HG03097 (cell line): ENCODE measurements around the gene TTR.
A peak's percentile ranks its signal among the peaks of the same experiment; 100 is the strongest.

ENCODE experiments used
- ATAC-seq: cut with Tn5 transposase; IDR thresholded peaks from one replicate; pipeline ENCODE4 v1.9.1; 2021; ENCODE audit not compliant: unreplicated experiment, low FRiP score

Gene TTR

DNA sequence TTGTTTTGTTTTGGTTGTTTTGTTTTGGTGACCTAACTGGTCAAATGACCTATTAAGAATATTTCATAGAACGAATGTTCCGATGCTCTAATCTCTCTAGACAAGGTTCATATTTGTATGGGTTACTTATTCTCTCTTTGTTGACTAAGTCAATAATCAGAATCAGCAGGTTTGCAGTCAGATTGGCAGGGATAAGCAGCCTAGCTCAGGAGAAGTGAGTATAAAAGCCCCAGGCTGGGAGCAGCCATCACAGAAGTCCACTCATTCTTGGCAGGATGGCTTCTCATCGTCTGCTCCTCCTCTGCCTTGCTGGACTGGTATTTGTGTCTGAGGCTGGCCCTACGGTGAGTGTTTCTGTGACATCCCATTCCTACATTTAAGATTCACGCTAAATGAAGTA lies at the start of gene TTR:
TSS of gene TTR (plus strand) at position 250 of the 400 bp plus-strand sequence. CDS start at position 276, 26 bp downstream.
- no peak for ATAC-seq

DNA sequence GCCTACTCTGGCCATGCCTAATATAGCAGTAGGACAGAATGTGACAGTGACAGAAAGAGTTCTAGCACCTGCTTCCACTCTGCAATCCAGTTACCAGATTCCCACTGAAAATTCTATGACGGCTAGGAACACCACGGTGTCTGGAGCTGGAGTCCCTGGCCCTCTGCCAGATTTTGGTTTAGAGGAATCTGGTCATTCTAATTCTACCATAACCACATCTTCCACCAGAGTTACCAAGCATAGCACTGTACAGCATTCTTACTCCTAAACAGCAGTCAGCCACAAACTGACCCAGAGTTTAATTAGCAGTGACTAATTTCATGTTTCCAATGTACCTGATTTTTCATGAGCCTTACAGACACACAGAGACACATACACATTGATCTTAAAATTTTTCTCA lies 45.2 kb upstream of the TTR start:
- no peak for ATAC-seq

DNA sequence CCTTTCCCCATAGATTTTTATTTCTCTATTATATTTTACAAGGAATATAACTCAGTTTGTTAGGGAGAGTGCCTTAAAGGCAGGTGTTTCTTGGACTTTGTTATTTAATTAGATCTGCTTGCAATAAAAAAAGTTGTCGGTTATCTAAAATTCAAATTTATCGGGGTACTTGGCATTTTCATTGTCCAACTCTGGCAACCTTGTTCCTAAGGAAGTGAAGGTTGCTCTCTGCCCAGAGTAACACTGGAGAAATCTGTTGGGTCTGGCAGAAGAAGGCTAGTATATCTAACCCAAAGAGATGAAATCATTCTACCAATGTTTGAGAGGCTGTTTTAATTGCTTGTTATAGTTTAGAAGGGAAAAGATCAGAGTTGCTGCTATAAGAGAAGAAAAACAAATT lies 42.8 kb upstream of the TTR start:
- ATAC-seq: no peak

DNA sequence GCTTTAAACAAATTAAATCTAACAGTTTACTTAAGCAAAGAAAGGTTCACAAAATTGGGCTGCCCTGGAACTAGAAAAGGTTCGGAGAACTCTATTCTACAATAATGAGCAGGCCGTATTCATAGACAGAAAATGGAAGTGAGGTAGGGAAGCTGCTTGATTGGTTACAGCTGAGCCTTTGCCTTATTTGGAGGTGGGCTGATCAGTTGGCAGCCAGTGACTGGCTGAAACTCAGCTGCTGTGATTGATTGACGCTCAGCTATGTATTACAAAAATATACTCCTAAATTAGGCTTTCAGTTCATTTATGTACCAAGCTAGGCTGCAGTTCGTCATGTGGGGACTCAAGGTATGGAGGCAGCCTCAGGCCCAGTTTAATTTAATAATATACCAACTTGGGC lies 42.3 kb upstream of the TTR start:
- no peak for ATAC-seq

DNA sequence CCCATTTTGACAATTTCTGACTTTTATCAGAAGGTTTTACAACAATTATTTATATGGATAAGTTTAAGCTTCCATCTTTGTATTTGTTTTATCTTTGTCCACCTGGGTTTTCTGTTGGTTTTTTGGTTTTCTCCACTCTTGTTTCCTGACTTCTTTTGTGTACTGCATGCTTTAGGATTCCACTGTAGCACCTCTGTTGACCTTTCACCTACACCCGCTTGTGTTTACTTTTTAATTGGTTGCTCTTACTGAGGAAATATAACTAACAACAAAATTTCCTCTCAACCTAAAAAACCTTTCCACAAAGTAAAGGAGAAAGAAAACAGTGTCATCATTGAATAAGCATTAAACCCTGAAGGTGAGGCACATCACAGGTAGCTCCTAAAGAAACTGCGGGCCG lies 39.8 kb upstream of the TTR start:
- no peak for ATAC-seq

DNA sequence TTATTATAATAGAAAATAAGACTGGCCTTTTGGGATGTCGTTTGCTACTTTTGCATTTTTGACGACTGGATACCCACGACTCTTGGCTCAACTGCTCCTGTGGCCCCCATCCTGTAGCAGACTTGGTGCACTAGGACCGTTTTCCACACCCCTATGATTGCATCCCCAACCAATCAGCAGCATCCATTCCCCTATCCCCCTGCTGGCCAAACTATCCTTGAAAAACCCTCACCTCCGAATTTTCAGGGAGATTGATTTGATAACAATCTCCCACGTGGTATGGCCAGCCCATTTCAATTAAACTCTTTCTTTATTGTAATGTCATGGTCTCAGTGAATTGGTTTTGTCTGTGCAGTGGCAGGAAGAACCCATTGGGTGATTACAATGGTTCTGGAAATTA lies 37.9 kb upstream of the TTR start:
- ATAC-seq: no peak

DNA sequence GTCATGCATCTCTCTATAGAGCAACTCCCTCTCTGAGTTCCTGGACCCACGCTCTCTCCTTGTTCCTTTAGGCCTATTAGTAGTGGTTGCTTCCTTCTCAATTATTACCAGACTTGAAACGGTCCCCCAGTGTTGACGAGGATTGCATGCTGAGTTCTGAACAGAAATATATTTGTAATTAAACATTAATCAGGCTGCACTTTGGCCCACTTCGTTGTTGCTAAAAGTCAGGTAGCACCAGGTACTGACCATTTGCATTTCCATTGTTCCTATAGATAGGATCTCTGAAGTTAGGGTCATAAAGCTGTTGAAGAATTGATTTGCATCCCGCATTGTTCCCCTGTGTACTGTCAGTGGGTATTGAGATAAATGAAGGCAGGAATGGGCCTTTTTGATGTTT lies 36.9 kb upstream of the TTR start:
- ATAC-seq: no peak

DNA sequence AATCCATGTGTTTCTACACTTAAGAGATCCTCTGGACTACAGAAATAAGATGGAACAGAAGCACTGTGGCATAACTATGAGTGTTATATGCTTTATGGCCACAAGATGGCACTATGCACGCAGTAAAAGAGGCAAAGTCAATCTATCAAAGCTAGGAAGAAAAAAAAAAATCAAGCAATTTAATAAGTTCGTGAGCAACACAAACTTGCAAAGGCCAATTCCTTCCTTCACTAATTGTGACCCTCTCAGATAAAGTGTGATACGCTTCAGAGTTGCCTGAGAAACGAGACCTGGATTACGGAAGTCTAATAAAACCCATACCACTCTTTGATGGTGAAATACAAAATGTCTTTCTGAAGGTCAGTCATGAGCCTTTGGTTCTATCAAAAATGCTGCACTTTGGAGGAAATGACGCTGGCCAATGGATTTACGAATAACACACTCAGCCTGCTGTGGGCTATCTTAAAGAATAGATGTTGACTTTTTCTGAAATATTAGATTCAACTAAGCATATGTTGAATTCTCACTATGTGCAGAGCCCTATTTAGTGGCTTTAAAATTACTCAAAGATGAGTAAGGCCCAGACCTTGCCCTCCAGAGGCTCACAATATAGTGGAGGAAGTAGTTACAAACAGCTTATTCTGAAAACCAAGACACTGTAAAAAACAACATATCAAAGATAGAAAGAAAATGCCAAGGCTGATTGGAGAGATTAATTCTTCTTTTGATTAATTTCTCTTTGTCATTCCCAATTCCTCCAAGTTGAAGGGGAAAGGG lies 35.5 kb upstream of the TTR start:
- peak; percentile 66 for ATAC-seq

DNA sequence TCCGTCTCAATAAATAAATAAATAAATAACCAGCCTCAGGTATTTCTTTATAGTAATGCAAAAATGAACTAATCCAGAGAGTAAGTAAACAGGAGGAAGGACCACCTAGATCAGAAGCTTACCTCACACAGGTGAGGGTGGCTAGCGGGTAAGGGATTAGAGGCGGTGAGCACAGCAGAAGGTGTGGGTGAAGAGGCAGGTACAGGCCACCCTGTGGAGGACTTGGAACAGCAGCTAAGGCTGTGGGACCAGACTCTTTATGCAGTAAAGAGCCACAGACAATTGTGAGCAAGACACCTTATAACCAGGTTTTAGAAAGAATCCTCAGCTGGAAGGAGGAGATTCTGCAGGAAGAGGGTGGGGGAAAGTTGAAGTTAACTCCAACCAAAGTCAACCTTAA lies 34.2 kb upstream of the TTR start:
- no peak for ATAC-seq

DNA sequence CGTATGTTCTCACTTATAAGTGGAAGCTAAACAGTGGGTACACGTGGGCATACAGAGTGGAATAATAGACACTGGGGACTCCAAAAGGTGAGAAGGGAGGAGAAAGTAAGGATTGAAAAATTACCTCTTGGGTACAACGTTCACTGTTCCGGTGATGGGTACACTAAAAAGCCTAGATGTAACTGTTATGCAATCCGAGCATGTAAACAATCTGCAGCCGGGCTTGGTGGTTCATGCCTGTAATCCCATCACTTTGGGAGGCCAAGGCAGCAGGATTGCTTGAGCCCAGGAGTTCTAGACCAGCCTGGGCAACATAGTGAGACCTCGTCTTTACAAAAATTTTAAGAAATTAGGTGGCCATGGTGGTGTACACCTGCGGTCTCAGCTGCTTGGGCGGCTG lies 33.1 kb upstream of the TTR start:
- ATAC-seq: no peak

DNA sequence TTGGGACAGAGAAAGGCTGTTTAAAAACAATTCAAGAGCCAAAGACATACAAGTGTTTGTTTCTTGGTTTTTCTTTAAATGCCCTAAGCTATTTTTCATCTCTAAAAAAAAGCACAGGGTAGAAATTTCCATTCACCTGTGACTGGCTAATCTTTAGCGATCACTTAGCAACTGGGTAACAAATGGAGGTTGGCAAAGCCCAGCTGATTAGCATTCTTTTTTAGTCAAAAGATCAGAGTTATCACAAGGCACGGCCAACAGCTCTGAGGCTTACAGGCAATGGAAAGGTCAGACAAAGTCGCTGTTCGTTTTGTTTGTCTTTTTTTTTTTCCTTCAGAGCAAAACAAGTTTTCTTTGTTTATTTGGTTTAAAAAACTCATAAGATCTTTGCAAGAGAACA lies 29.0 kb upstream of the TTR start:
- ATAC-seq: no peak

DNA sequence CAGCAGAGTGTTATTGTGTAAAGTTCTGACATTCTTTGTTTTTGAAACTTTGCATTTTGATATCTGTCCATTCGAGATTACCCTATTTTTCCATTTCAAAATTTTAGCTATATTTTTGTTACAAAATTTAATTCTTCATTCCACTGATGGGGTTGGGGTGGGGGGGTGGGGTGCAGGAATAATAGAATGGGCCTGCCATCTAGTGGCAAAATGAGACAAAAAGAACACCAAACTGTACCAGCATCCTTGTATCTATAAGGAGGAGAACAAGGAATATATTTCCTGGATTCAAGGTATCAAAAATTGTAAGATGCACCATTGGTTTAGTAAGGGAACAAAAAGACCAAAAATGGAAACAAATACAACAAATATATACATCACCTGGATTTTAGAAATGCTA lies 27.9 kb upstream of the TTR start:
- ATAC-seq: no peak

DNA sequence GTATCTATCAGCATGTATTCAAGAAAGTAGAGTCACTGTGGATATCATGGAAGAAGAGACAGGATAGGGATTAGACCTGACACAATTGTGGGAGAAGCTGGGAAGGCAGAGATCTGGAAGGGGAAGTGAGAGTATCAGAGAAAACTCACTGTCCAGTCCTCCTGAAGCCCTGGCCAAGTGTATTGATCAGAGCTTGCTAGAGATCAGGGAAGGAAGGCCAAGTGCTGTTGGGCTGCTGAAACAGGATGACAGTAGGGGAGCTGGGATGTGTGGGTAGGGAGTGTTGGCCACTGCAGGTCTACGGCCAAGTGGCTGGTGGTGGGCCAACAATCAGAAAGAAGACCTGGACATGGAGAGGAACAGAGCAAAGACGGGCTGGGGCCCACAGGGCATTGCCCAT lies 26.3 kb upstream of the TTR start:
- no peak for ATAC-seq

DNA sequence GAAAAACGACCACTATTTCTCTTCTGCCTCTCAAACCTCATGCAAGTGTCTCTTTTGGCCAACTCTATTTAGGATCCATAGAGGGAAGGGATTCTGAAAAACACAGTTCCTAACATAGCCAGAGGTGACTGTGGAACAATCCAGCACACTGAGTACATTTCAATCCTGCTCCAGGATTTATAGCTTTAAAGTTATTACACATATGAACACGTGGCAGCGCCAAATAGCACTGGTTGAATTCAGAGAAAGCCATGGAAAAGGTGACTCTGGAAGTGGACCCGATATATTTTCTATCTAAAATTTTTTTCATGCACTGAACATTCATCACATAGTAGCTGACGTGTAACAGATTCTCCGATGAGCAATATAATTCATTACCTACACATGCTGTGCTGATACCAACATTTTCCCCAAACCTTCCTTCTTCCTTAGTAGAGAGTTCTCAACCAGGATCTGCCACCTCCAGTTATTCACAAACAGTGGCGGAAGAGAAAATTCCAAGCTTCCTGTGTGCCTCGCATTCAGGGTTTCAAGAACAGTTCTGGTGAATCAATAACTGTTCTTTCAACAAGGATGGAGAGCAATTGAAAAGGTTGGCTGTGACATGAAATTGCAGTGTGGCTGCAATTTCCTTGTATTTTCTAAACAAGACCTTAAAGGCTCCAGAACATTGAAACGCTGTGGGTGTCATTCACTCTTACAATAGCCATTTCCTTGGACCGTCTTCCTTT lies 25.7 kb upstream of the TTR start:
- ATAC-seq: no peak

DNA sequence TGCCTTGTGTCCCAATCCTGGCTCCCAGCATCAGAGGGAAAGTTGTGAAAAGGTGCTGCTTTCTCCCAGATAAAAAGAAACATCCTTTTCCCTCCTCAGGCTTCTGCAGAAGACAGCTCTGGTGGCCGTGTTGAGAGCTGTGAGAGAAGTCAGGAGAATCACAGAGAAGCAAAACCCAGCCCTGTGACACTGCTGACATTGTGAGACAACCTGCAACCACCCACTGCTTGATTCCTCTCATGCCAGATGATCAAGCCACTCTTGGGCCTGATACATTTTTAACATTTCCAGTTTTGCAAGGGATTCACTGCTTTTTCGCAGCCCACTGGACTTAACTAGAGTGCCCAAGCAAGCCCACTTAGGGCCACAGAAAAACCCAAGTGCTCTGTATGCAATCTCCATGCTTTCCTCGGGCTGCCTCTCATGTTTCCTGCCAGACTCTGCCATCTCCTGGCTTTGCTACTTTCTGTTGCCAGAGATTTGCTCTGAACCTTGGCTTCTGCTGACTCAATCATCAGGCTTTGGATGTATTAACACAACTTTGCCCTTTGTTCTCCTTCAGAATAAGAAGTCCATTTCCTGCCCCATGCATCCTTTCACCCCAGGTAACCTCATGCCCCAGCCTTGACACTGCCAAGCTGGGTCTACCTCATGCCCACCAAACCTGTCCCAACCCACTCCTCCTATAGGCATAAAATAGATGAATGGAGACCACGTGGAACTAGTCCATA lies 24.9 kb upstream of the TTR start:
- ATAC-seq: no peak

DNA sequence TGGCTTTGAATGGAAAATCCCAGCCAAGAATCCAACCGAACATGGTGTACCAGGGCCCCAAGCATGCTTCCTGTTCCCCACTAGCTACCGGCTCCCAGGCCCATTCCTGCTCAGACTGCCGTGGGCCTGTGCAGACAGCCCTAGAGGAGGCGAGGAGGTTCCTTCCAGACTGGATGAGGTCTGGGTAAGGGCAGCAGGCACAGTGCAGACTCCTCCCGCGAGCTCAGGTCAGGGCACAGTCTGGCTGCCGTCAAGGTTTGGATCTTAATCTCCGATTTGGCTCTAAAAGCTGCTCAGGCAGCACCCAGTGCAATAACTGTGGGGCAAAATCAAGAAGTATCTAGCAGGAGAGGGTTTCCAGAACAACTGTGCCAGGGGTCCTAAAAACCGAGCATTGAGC lies 19.3 kb upstream of the TTR start:
- no peak for ATAC-seq

DNA sequence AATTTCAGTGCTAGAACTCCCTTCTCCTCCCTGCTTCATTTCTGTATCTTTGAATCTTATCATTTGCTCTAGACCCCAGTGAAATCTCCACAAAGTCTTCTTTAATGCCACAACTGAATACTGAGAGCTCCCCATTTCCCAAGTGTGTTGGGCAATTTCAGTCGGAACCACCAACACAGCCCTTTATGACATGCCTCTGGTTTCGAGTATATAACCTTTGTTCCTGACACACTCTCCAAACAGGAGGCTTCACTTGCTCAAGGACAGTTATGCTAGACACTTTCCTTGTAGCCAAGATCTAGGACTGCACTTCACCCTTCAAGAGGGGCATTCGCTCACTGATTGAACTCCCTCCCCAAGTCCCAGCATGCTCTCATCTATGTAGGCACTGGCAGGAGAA lies 18.6 kb upstream of the TTR start:
- ATAC-seq: no peak

DNA sequence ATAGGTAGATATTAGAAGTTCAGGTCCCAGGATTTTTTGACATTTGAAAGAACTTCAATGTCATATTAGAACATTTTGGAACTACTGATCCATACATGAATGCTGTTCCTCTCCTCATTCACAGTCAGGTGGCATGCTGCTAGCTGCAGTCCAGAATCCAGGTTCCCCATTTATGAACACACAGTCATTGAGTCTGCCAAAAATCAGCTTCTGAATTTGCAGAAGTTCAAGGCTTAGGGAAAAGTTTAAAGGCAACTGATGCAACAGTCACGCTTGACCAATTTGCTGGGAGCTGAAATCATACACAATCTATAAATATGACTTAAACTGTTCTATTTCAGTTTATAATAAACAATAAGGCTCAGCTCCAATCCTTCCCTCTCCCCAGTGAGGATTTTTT lies 17.3 kb upstream of the TTR start:
- no peak for ATAC-seq

DNA sequence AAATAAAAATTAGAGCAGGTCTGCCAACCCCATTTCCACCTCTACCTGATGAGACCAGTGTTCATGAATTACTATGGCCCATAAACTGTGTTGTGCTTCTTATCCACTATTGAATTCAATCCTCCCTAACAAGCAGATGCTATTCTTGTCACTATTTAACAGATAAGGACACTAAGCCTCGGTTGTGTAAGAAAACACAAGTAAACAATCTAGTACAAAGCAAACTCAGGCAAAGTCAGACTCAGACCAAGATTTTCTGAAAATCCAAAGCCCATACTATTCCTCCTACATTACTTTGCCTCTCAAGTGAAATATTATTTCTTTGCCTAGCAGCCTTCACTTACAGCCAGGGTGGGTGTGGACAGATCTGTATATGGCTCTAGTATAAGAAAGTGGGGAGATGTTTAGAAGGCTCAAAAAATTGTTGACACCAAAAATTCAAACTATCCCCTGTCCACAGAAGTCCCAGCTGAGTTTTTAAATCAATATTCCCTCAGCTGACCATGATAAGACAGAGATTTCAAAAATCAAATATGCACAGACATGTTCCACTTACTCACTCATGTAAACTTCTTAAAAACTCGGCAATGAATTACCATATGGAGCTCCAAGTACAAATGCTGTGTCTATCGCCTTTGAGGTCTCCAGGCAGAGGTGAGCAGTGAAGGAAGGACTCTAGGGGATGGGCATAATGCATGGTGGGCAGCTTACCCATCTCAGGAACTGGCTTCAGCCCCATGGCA lies 16.0 kb upstream of the TTR start:
- no peak for ATAC-seq

DNA sequence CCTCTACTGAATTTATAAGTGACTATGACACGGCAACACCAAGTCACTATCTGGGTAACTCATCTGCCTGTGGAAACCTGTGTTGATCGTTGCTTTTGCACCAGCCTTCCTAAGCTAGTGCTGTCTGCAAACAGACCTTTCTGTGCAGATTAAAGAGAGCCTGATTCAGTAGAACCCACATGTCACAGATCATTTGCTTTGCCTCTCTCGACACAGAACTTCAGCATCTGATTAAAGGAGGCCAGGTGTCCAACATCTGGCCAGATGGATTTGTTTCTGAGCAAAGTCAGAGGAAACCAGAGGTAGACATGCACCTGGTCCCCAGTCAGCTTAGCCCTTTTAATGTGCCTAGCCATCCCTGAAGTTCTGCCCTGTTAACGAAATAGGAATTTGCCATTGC lies 15.0 kb upstream of the TTR start:
- ATAC-seq: no peak

DNA sequence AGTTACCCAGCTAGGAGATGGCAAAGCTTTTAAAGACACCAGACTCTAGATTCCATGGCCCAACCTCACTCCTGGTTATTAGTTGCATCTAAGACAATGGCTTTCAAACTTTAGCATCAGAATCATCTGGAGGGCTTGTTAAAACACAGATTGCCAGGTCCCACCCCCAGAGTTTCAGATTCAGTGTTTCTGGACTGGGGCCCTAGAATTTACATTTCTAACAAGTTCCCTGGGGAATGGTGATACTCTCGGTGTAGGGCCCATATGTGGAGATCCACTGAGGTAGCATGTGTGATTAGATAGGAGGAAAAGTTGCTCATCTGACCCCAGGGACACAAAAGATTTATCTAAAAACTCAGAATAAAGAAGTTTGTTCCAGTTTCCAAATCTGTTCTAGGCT lies 14.5 kb upstream of the TTR start:
- no peak for ATAC-seq
